Tibial nerve (tissue), 4 donors: ENCODE measurements around the gene OR52E5. TPM values are rescaled to one million over a fixed set of nuclear protein-coding genes. Genes with fewer than 3 reads are reported as not detected.

Experiments
- DNase-seq, 2 donors: peaks; one replicate each; pipeline ENCODE4 v3.0.0-alpha.2; 2019; ENCODE audit warnings: low spot score in 2 of 2
- H3K27ac ChIP-seq, 4 donors: fragments of 200-600 bp; sonication (generic) in 3 of 4; one replicate each; pipeline ENCODE4 v1.5.1; 2017 to 2019; ENCODE audit warnings: mild to moderate bottlenecking in 1 of 4
- H3K27me3 ChIP-seq, 2 donors: fragments of 200-600 bp; sonication (generic) in 1 of 2; one replicate each; pipeline versions ENCODE4 v1.5.1 to v1.6.0; 2017 to 2019
- H3K36me3 ChIP-seq, 3 donors: fragments of 200-600 bp; sonication (generic); one replicate each; pipeline ENCODE4 v1.5.1; 2018 to 2019
- H3K4me1 ChIP-seq, 4 donors: fragments of 200-600 bp; sonication (generic) in 3 of 4; one replicate each; pipeline ENCODE4 v1.5.1; 2017 to 2019
- H3K4me3 ChIP-seq, 4 donors: fragments of 200-600 bp; sonication (generic) in 3 of 4; one replicate each; pipeline ENCODE4 v1.5.1; 2017 to 2019; ENCODE audit warnings: mild to moderate bottlenecking in 1 of 4, moderate library complexity in 1 of 4
- H3K9me3 ChIP-seq, 4 donors: fragments of 200-600 bp; sonication (generic) in 3 of 4; one replicate each; pipeline ENCODE4 v1.5.1; 2017 to 2019
- CTCF ChIP-seq, 5 experiments: fragments of 200-600 bp in 3 of 5; fragments of 450-650 bp in 2 of 5; sonication (generic) in 3 of 5; IDR thresholded peaks; one replicate each; pipeline ENCODE4 v1.5.1; 2016 to 2019; ENCODE audit warnings: antibody characterized with exemption in 5 of 5, mild to moderate bottlenecking in 3 of 5, moderate library complexity in 2 of 5
- EP300 ChIP-seq, 2 donors: sonication (generic); formaldehyde crosslinking; IDR thresholded peaks; one replicate each; pipeline ENCODE4 v1.6.1; 2017; ENCODE audit warnings: antibody characterized with exemption in 2 of 2, mild to moderate bottlenecking in 1 of 2
- POLR2A ChIP-seq, 2 donors: fragments of 450-650 bp; IDR thresholded peaks; one replicate each; pipeline ENCODE4 v1.6.1; 2017; ENCODE audit warnings: antibody characterized with exemption in 2 of 2, mild to moderate bottlenecking in 2 of 2, moderate library complexity in 2 of 2
- WGBS, 2 donors: methylation state at CpG; one replicate each; pipeline ENCODE4 v1.1.5; 2018; 5-methylcytosine and 5-hydroxymethylcytosine counted together
- total RNA-seq, 4 donors: library from RNA; depleted of rRNA; stranded (reverse); fragments of >200 nt; gene quantifications; one replicate each; pipeline ENCODE4 v1.1.0, GENCODE V29; 2016

OR52E5 gene
- total RNA-seq, 4 donors from 2014 or later: not detected

GRCh38 chr11:5938603-5938965 lies 45.6 kb downstream of the OR52E5 start:
- H3K27me3 ChIP-seq: no peaks in the 10 kb centered on the region
- 79 to 86% methylated on average over 21 of the region's 21 CpGs for WGBS, 2 donors
- H3K27ac ChIP-seq: no peak overlapping the region
- no peaks in the 10 kb centered on the region for H3K4me1 ChIP-seq
- DNase-seq: no peak
- no peaks in the 10 kb centered on the region for H3K36me3 ChIP-seq
- peaks cover 0 to 7% (median 0%) of the 10 kb centered on the region in 4 donors for H3K9me3 ChIP-seq
- TF ChIP-seq POLR2A (IDR thresholded peaks at IDR 0.05) (no peak), CTCF (IDR thresholded peaks at IDR 0.05) (no peak), EP300 (IDR thresholded peaks at IDR 0.05) (no peak)
- H3K4me3 ChIP-seq: no peak overlapping the region

GRCh38 chr11:5940748-5941147 lies 47.7 kb downstream of the OR52E5 start:
- Histone ChIP-seq H3K9me3 (peaks cover 0 to 7% (median 0%) of the 10 kb centered on the region in 4 donors), H3K4me3 (no peak overlapping the region), H3K36me3 (no peaks in the 10 kb centered on the region), H3K27ac (no peak overlapping the region), H3K4me1 (no peaks in the 10 kb centered on the region), H3K27me3 (no peaks in the 10 kb centered on the region)
- 93 to 97% methylated on average over 2 of the region's 2 CpGs for WGBS, 2 donors
- no peak for TF ChIP-seq CTCF (IDR thresholded peaks at IDR 0.05)
- no peak for TF ChIP-seq EP300 (IDR thresholded peaks at IDR 0.05)
- TF ChIP-seq POLR2A (IDR thresholded peaks at IDR 0.05): no peak
- no peak for DNase-seq

GRCh38 chr11:5941951-5942350 lies 48.9 kb downstream of the OR52E5 start, which contains the start of gene OR56A3:
OR56A3 (plus strand) TSS chr11:5942251; CDS start chr11:5947347, 5,096 bp downstream.
- TF ChIP-seq EP300 (IDR thresholded peaks at IDR 0.05) (no peak), CTCF (IDR thresholded peaks at IDR 0.05) (no peak), POLR2A (IDR thresholded peaks at IDR 0.05) (no peak)
- Histone ChIP-seq H3K9me3 (peaks cover 0 to 7% (median 0%) of the 10 kb centered on the region in 4 donors), H3K27ac (no peak within 1 kb of the TSS), H3K4me1 (no peaks in the 10 kb centered on the region), H3K36me3 (no peaks in the 10 kb centered on the region), H3K4me3 (no peak within 1 kb of the TSS), H3K27me3 (no peaks in the 10 kb centered on the region)
- 71 to 78% methylated on average over 3 of the region's 3 CpGs for WGBS, 2 donors
- no peak for DNase-seq

Other genes starting within 250 kb of the OR52E5 start
- 10 to 100 TPM; 16.9 to 38.7 (median 26.1) TPM for gene TRIM5, start 208.1 kb upstream of the OR52E5 start, total RNA-seq
- 100 to 1,000 TPM in 2 of 4 donors, 10 to 100 TPM in 2; 78.3 to 131 (median 100) TPM for gene TRIM22, start 203.4 kb upstream of the OR52E5 start, total RNA-seq
- under 1 TPM in 2 of 4 donors, not detected in 2; 0.20 to 0.63 TPM for gene OR56B1, start 156.8 kb upstream of the OR52E5 start, total RNA-seq
- gene OR52N4, start 139.0 kb upstream of the OR52E5 start, total RNA-seq: under 1 TPM in 2 of 4 donors, not detected in 2; 0.44 to 0.98 TPM
- not detected for gene OR52N5, start 109.9 kb upstream of the OR52E5 start, total RNA-seq
- gene OR52N1, start 101.9 kb upstream of the OR52E5 start, total RNA-seq: under 1 TPM in 1 of 4 donors, not detected in 3; 0.30 TPM
- gene OR52N2, start 84.3 kb upstream of the OR52E5 start, total RNA-seq: not detected
- gene OR52E6, start 51.3 kb upstream of the OR52E5 start, total RNA-seq: not detected
- not detected for gene OR52E8, start 35.5 kb upstream of the OR52E5 start, total RNA-seq
- not detected for gene OR52E4, start 12.6 kb upstream of the OR52E5 start, total RNA-seq
- not detected for gene OR56A3, start 49.0 kb downstream of the OR52E5 start, total RNA-seq
- not detected for gene OR56A5, start 75.3 kb downstream of the OR52E5 start, total RNA-seq
- gene OR52L1, start 93.8 kb downstream of the OR52E5 start, total RNA-seq: not detected
- not detected for gene OR56A4, start 113.7 kb downstream of the OR52E5 start, total RNA-seq
- gene OR56A1, start 137.6 kb downstream of the OR52E5 start, total RNA-seq: not detected
- not detected for gene OR56B4, start 214.5 kb downstream of the OR52E5 start, total RNA-seq